Keratinocyte (primary cell): ENCODE results near the gene KANSL2. TPM values are rescaled to one million over a fixed set of nuclear protein-coding genes. Genes with fewer than 3 reads are reported as not detected.
"Not testable (repeated sequence)": the region's sequence is repeated elsewhere in the genome, so short reads cannot be mapped to it uniquely, and the experiment has no call there.

Source experiments
- DNase-seq: peaks from one replicate; pipeline ENCODE4 v3.0.0-alpha.2; 2011; ENCODE audit warnings: low read depth, missing footprints, low spot score
- FAIRE-seq: peaks from 2 replicates; lab custom pipeline; 2011; peaks lifted over from hg19 to GRCh38; lab: Jason Lieb, UNC
- H2AFZ ChIP-seq: 2 replicates; pipeline ENCODE4 v1.6.0; 2012; ENCODE audit warnings: low read length, control low read depth, inconsistent platforms; ENCODE audit not compliant: control insufficient read depth
- H3K27ac ChIP-seq: 2 replicates; pipeline ENCODE4 v1.5.1; 2011; ENCODE audit warnings: low read length; ENCODE audit not compliant: control insufficient read depth, insufficient read depth
- H3K27me3 ChIP-seq: 3 replicates; pipeline ENCODE4 v1.6.0; 2011; ENCODE audit warnings: low read length; ENCODE audit not compliant: control insufficient read depth, insufficient read depth; ENCODE audit errors: extremely low read depth
- H3K36me3 ChIP-seq, 2 experiments: 2 replicates in 1 of 2; 3 replicates in 1 of 2; pipeline ENCODE4 v1.5.1; 2011; ENCODE audit warnings: low read length in 2 of 2, mild to moderate bottlenecking in 1 of 2; ENCODE audit not compliant: control insufficient read depth in 2 of 2, insufficient read depth in 2 of 2; ENCODE audit errors: extremely low read depth in 1 of 2
- H3K4me1 ChIP-seq: 3 replicates; pipeline ENCODE4 v1.5.1; 2011; ENCODE audit warnings: low read length; ENCODE audit not compliant: control insufficient read depth, insufficient read depth; ENCODE audit errors: extremely low read depth
- H3K4me2 ChIP-seq: 3 replicates; pipeline ENCODE4 v1.6.0; 2011; ENCODE audit warnings: low read depth, low read length; ENCODE audit not compliant: control insufficient read depth, insufficient read depth; ENCODE audit errors: extremely low read depth
- H3K4me3 ChIP-seq, 3 experiments: fragments of 200-600 bp in 1 of 3; sonication (generic) in 1 of 3; 2 replicates in 2 of 3; 3 replicates in 1 of 3; pipeline ENCODE4 v1.5.1; 2011 to 2016; ENCODE audit warnings: low read length in 3 of 3, mild to moderate bottlenecking in 3 of 3, control low read depth in 2 of 3, inconsistent platforms in 1 of 3, low read depth in 1 of 3, mixed read lengths in 1 of 3, mixed run types in 1 of 3, moderate library complexity in 1 of 3; ENCODE audit not compliant: control insufficient read depth in 2 of 3, insufficient read depth in 2 of 3; ENCODE audit errors: extremely low read depth in 1 of 3
- H3K79me2 ChIP-seq: 2 replicates; pipeline ENCODE4 v1.6.0; 2012; ENCODE audit warnings: low read length; ENCODE audit not compliant: control insufficient read depth, insufficient read depth
- H3K9ac ChIP-seq: 3 replicates; pipeline ENCODE4 v1.6.0; 2011; ENCODE audit warnings: low read length; ENCODE audit not compliant: control insufficient read depth, insufficient read depth; ENCODE audit errors: extremely low read depth
- H3K9me1 ChIP-seq: 3 replicates; pipeline ENCODE4 v1.6.0; 2011; ENCODE audit warnings: low read length; ENCODE audit not compliant: control insufficient read depth, insufficient read depth; ENCODE audit errors: extremely low read depth
- H3K9me3 ChIP-seq: 2 replicates; pipeline ENCODE4 v1.5.1; 2012; ENCODE audit warnings: low read depth, low read length; ENCODE audit not compliant: control insufficient read depth
- H4K20me1 ChIP-seq: 3 replicates; pipeline ENCODE4 v1.6.0; 2011; ENCODE audit warnings: low read length; ENCODE audit not compliant: control insufficient read depth, insufficient read depth; ENCODE audit errors: extremely low read depth
- CTCF ChIP-seq, 3 experiments: IDR thresholded peaks in 1 of 3; conservative IDR thresholded peaks in 1 of 3; optimal IDR thresholded peaks in 1 of 3; 2 replicates in 2 of 3; 3 replicates in 1 of 3; pipeline versions ENCODE3 to v1.5.1; 2011; ENCODE audit warnings: low read length in 3 of 3, mild to moderate bottlenecking in 3 of 3, moderate library complexity in 2 of 3, control low read depth in 1 of 3, inconsistent platforms in 1 of 3; ENCODE audit not compliant: insufficient read depth in 2 of 3; ENCODE audit errors: extremely low read depth in 1 of 3
- EZH2 ChIP-seq: IDR thresholded peaks from one replicate; pipeline ENCODE4 v1.6.1; 2012; ENCODE audit warnings: inconsistent platforms, mild to moderate bottlenecking, low read length, moderate library complexity
- dilution Hi-C: fragments of 300-500 bp; cut with MboI; formaldehyde crosslinking; loops from one replicate; pipeline ENCODE4 v1.7.0; 2020; ENCODE audit warnings: low sequenced_read_pairs; ENCODE audit not compliant: extremely low pct_ligation_motif_present
- polyA plus RNA-seq, 5 experiments: library from polyadenylated mRNA; depleted of rRNA in 3 of 5; stranded (reverse) in 3 of 5; stranded (forward) in 1 of 5; unstranded in 1 of 5; fragments of >200 nt; gene quantifications; 1 replicate in 1 of 5; 2 replicates in 3 of 5; 3 replicates in 1 of 5; pipeline versions ENCODE4 v1.2.1 to v1.2.3, GENCODE V29; 2011 to 2012; ENCODE audit warnings: missing spikeins in 2 of 5, low read depth in 1 of 5, low replicate concordance in 1 of 5

The KANSL2 gene
- polyA plus RNA-seq, 1 donor (not counting 4 experiments of a cell fraction or from before 2014, with no cell fraction given) = 37.8 TPM

GRCh38 chr12:48720171-48720570 is 38.1 kb upstream of the KANSL2 start:
- H3K36me3 ChIP-seq, H4K20me1 ChIP-seq, H3K9me3 ChIP-seq, FAIRE-seq, H3K27ac ChIP-seq, H3K9me1 ChIP-seq, H3K9ac ChIP-seq, H3K4me3 ChIP-seq, dilution Hi-C loops, H3K27me3 ChIP-seq, H2AFZ ChIP-seq, H3K4me2 ChIP-seq, DNase-seq, H3K4me1 ChIP-seq: not testable (repeated sequence)
- H3K79me2 ChIP-seq = peaks cover 14% of the 10 kb centered on the region

GRCh38 chr12:48719002-48719401 is 37.0 kb upstream of the KANSL2 start:
- FAIRE-seq, H3K4me2 ChIP-seq, H2AFZ ChIP-seq, DNase-seq, H3K9me3 ChIP-seq, H3K27me3 ChIP-seq, dilution Hi-C loops, H4K20me1 ChIP-seq, H3K9me1 ChIP-seq, H3K9ac ChIP-seq, H3K4me3 ChIP-seq, H3K36me3 ChIP-seq, H3K27ac ChIP-seq: not testable (repeated sequence)
- peaks cover 25% of the 10 kb centered on the region for H3K79me2 ChIP-seq
- peaks cover 16% of the 10 kb centered on the region for H3K4me1 ChIP-seq

GRCh38 chr12:48717252-48717695 is 35.2 kb upstream of the KANSL2 start:
- Histone ChIP-seq H3K9me3 (no peaks in the 10 kb centered on the region), H3K4me3 (peak overlapping the region; percentile 41 to 100 (median 57)), H3K79me2 (peaks cover 42% of the 10 kb centered on the region), H3K27ac (peak overlapping the region; percentile 98), H3K4me1 (peaks cover 16% of the 10 kb centered on the region), H2AFZ (peak overlapping the region; percentile 9), H3K36me3 (peaks cover 2 to 14% of the 10 kb centered on the region in 2 experiments), H4K20me1 (no peaks in the 10 kb centered on the region), H3K4me2 (peak overlapping the region; percentile 72), H3K9ac (peak overlapping the region; percentile 97), H3K9me1 (no peaks in the 10 kb centered on the region), H3K27me3 (no peaks in the 10 kb centered on the region)
- dilution Hi-C loops = no loop called here
- FAIRE-seq (no peak), DNase-seq (no peak)
- TF ChIP-seq EZH2 (no peak), CTCF (optimal IDR thresholded peaks at IDR 0.05 in 1 of 3, IDR thresholded peaks at IDR 0.05 in 1 of 3, conservative IDR thresholded peaks at IDR 0.05 in 1 of 3; ENCODE audit: extremely low read depth in 1 of 3, insufficient read depth in 2 of 3, low read length in 3 of 3) (no peak)
